Gastroesophageal sphincter (tissue), 3 donors: ENCODE data around the gene C20orf173.

Experiments used
- EP300 ChIP-seq: sonication (generic); formaldehyde crosslinking; IDR thresholded peaks from one replicate; pipeline ENCODE4 v1.6.1; 2017; ENCODE audit warnings: antibody characterized with exemption, mild to moderate bottlenecking
- POLR2A ChIP-seq, 2 donors: fragments of 450-650 bp; IDR thresholded peaks; one replicate each; pipeline ENCODE4 v1.6.1; 2017; ENCODE audit warnings: antibody characterized with exemption in 2 of 2, mild to moderate bottlenecking in 2 of 2, moderate library complexity in 1 of 2
- POLR2AphosphoS5 ChIP-seq: sonication (generic); formaldehyde crosslinking; IDR thresholded peaks from one replicate; pipeline ENCODE4 v1.6.1; 2017; ENCODE audit warnings: antibody characterized with exemption
- TF ChIP-seq, protein P1 (sequence below), 4 experiments: fragments of 200-600 bp in 2 of 4; fragments of 450-650 bp in 2 of 4; sonication (generic) in 1 of 4; IDR thresholded peaks; one replicate each; pipeline ENCODE4 v1.5.1; 2017 to 2019; ENCODE audit warnings: antibody characterized with exemption in 4 of 4, mild to moderate bottlenecking in 2 of 4, moderate library complexity in 2 of 4

DNA sequence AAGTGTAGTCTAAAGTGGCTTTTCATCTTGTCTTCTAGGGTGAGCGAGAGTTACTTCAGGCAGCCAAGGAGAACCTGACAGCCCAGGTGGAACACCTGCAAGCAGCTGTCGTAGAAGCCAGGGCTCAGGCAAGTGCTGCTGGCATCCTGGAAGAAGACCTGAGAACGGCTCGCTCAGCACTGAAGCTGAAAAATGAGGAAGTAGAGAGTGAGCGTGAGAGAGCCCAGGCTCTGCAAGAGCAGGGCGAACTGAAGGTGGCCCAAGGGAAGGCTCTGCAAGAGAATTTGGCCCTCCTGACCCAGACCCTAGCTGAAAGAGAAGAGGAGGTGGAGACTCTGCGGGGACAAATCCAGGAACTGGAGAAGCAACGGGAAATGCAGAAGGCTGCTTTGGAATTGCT lies 27.1 kb downstream of the C20orf173 start:
- TF ChIP-seq POLR2AphosphoS5 (no peak), POLR2A (IDR thresholded peaks at IDR 0.05) (no peak), EP300 (no peak)
- TF ChIP-seq, protein P1, sequence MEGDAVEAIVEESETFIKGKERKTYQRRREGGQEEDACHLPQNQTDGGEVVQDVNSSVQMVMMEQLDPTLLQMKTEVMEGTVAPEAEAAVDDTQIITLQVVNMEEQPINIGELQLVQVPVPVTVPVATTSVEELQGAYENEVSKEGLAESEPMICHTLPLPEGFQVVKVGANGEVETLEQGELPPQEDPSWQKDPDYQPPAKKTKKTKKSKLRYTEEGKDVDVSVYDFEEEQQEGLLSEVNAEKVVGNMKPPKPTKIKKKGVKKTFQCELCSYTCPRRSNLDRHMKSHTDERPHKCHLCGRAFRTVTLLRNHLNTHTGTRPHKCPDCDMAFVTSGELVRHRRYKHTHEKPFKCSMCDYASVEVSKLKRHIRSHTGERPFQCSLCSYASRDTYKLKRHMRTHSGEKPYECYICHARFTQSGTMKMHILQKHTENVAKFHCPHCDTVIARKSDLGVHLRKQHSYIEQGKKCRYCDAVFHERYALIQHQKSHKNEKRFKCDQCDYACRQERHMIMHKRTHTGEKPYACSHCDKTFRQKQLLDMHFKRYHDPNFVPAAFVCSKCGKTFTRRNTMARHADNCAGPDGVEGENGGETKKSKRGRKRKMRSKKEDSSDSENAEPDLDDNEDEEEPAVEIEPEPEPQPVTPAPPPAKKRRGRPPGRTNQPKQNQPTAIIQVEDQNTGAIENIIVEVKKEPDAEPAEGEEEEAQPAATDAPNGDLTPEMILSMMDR (IDR thresholded peaks at IDR 0.05): no peak
